ENCODE data around the gene AHDC1. TPM values are rescaled to one million over a fixed set of nuclear protein-coding genes. Genes with fewer than 3 reads are reported as not detected.

Gene AHDC1
- total RNA-seq, 1 experiment from 2014 or later: 33.7 TPM

- peaks cover 62% of the 10 kb centered on the region for H3K79me2 ChIP-seq (ENCODE audit: insufficient read depth, low read length)
- H3K9ac ChIP-seq (ENCODE audit: low read length): no peak overlapping the region
Measured at GRCh38 chr1:27576806-27577227, 27.1 kb downstream of the AHDC1 start.

More at GRCh38 chr1:27576806-27577227, 27.1 kb downstream of the AHDC1 start:
- ChIA-PET CTCF (interaction anchor here (0.8 kb wide), 1 partner anchor 8 kb away, joined by 3 read pairs; no protein-coding TSS in a partner anchor), POLR2A (no interaction called here), RAD21 (ENCODE audit: low non-redundant PET in 1 of 2, low total read pairs in 2 of 2, uncharacterized antibody in 2 of 2, unreplicated experiment in 2 of 2) (no interaction called here)
- H3K9me2 ChIP-seq (ENCODE audit: insufficient read depth): no peaks in the 10 kb centered on the region
- no peaks in the 10 kb centered on the region for H3K36me3 ChIP-seq (ENCODE audit: control insufficient read depth in 1 of 2, insufficient read depth in 2 of 2, low read length in 2 of 2)
- no peaks in the 10 kb centered on the region; the same call in 1 of the 2 replicates for H4K20me1 ChIP-seq (ENCODE audit: insufficient read depth)
- H2AFZ ChIP-seq (ENCODE audit: low read depth, low read length, poor library complexity, severe bottlenecking): no peak overlapping the region
- TF ChIP-seq POLR2AphosphoS5 (IDR thresholded peaks at IDR 0.05; ENCODE audit: low read depth, low read length) (no peak), FOSL1 (IDR thresholded peaks at IDR 0.05; ENCODE audit: low read depth) (no peak), TCF7L2 (IDR thresholded peaks at IDR 0.05; ENCODE audit: borderline replicate concordance, extremely low read depth, insufficient read depth, insufficient read length) (no peak), ZNF274 (IDR thresholded peaks at IDR 0.05; ENCODE audit: low read depth, low read length) (no peak), MAX (IDR thresholded peaks at IDR 0.05) (no peak), SIN3A (IDR thresholded peaks at IDR 0.05; ENCODE audit: low read depth) (no peak), ELF1 (IDR thresholded peaks at IDR 0.05; ENCODE audit: borderline replicate concordance, low read depth) (no peak), EZH2 (IDR thresholded peaks at IDR 0.05) (no peak), REST (IDR thresholded peaks at IDR 0.05; ENCODE audit: low read depth) (no peak), CBX3 (IDR thresholded peaks at IDR 0.05; ENCODE audit: low read depth) (no peak), YY1 (IDR thresholded peaks at IDR 0.05; ENCODE audit: extremely low read depth, insufficient replicate concordance, low read depth, low read length) (no peak)
- peaks cover 16 to 28% of the 10 kb centered on the region in 2 experiments for H3K4me1 ChIP-seq (ENCODE audit: control insufficient read depth in 1 of 2, insufficient read depth in 2 of 2, low read length in 2 of 2)
- ATAC-seq (no peak), DNase-seq (ENCODE audit: low read depth, low spot score) (no peak)
- BruUV-seq (replicated peaks): no TSS peak
- intact Hi-C loops (cut with micrococcal nuclease): no loop called here
- H3K27ac ChIP-seq (ENCODE audit: low read depth, low read length): no peak overlapping the region
- H3K9me3 ChIP-seq (ENCODE audit: control insufficient read depth in 1 of 2, insufficient read depth in 1 of 2, low read depth in 1 of 2, low read length in 2 of 2): no peaks in the 10 kb centered on the region
- no peak overlapping the region for H3K4me3 ChIP-seq (replicated peaks in 1 of 2; ENCODE audit: low read depth in 1 of 2, low read length in 2 of 2)
- no peaks in the 10 kb centered on the region for H3K27me3 ChIP-seq (ENCODE audit: insufficient read depth, low read length)
- no peak overlapping the region for H3K4me2 ChIP-seq (ENCODE audit: low read length)

Measured in HCT116 (cell line).